GM19395 (cell line): ENCODE data around the gene IL1RN.

Experiments used
- ATAC-seq: cut with Tn5 transposase; IDR thresholded peaks from one replicate; pipeline ENCODE4 v1.9.1; 2021; ENCODE audit warnings: mild to moderate bottlenecking, moderate library complexity; ENCODE audit not compliant: unreplicated experiment

IL1RN gene

DNA sequence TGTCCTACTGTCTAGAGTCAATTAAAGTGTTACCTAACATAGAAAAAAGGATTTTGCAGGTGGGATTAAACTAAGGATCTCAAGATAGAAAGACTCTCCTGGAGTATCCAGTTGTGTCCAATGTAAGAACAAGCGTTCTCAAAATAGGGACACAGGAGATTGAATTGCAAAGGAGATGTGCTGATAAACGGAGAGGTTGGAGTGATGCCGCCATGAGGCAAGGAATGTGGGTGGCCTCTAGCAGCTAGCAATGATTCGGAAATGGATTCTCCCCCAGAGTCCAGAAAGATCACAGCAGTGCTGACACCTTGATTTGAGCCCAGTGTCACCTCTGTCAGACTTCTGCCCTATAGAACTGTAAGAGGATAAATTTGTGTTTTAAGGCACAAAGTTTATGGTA is 24.1 kb upstream of the IL1RN start:
- no peak for ATAC-seq

DNA sequence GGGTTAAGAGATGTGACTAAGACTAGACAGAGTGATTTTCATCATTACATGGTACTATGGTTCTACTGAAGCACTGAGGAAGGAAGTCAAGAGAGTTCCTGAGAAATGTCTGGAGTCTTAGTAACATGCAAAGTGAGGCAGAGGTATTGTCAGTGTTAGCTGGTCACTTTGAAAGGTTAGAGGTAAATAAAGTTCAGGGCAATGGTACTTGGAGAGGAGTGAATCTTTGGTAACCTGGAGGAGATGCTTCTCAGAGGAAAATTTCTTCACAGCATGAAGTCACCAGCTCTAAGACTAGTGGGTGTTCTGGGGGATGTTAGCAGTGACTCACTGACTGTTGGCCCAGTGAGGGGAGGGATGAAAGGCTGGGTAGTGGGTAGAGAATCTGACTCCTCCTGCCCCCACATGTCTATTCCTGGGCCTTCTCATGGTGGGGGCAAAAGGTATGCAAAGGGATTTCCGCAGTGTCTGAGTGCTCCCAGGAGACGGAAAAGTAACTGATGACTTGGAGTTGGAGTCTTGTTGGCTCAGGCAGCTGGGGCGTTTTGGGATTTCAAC is 23.3 kb upstream of the IL1RN start:
- ATAC-seq = no peak

DNA sequence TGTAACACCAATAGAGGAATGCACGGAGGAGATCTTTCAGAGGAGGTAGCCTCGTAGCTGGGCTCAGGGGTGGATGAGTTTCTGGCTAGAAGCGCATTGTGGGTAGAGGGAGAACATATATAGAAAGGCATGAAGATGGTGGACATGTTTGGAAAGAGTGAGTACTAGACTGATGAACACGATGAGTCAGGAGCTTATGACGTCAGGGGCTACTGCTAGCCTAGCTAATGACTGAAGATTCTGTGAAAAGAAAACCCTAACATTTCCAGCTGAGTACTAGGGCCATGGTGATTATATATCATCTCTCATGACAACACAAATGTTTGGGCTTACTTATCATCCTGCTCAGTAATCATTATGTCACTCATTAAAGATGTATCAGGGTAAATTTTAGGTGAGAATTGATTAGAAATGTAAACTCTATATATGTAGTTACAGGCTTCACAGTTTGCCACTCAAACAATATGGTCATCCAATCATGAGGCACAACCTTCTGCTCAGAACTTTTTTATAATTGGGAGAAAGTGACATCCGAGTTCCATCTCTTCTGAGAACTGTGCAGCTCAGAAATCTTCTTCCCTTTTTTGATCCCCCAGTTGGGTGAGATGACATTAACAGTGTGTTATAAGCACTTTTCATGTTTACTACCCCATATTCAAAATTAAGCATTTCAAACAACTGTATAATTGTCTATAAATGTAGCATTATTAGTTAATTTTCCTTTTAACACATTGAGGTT is 22.2 kb upstream of the IL1RN start:
- no peak for ATAC-seq

DNA sequence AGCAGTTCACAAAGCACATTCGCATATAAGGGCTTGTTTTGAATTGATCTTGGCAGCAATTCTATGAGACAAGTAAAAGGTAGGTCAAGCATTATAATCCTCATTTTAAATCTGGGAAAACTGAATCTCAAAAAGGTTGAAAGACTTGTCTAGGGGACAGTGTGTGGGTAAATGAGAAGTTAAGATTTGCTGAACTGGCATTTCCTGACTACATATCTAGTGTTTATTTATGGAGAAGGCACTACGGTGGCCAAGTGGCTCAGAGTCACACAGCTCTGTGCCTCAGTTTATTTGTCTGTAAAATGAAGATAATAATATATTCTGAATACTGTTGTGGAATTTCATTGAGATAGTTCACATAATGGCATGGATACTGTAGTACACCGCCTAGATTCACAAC is 16.3 kb upstream of the IL1RN start:
- ATAC-seq = no peak

DNA sequence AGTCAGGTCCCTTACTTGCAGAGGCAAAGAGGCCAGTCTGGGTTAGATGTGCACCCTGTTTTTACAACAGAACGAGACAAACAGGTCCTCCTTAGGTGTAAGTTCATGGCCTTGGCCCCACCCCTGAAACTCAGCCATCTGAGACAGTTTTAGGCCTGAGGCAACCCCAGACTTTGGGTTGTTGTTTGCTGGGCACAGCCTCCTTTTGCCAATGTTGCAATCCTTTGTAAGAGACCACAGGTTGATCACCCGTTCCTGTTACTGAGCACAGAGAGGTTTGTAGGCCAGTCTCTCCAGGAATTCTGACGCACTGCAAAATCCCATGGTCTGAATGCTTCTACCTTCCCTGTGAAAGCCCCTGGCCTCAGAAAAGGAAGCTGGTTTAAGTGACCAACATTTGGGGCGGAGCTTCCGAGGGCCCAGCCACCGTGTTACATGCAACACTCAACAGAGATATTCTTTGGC is 15.5 kb upstream of the IL1RN start:
- no peak for ATAC-seq

DNA sequence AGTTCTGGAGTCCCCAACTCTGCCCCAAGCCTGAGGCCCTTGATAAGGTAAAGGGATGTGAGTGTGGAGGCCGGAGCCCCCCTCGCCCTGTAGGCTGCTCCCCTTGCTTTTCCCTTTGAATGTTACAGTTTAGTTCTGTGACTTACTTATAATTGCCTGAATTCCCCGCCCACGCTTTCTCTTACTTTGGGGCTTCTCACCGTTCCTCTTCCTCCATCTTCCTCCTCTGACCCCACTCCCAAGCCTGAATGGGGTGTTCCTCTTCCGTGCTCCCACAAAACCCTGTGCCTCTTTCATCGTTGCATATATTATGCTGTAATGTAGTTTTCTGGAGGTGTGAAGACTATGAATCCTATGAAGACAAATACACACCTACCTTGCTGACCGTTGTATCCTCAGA is 15.0 kb upstream of the IL1RN start:
- ATAC-seq = no peak

DNA sequence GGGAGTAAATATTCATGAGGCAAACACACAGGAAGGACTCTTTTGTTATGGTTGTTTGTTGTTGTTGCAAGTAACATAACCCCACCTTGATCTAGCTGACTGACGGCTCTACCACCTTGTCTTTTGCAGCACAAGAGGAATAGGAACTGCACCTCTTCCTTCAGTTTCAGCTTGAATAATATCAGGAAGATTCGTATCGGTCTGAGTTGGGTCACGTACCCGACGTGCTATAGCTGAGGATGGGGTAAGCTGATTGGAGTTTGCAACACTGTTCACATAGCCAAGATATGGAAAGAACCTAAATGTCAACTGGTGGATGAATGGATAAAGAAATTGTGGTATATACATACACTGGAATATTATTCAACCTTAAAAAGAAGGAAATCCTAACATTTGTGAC is 14.5 kb upstream of the IL1RN start:
- no peak for ATAC-seq

DNA sequence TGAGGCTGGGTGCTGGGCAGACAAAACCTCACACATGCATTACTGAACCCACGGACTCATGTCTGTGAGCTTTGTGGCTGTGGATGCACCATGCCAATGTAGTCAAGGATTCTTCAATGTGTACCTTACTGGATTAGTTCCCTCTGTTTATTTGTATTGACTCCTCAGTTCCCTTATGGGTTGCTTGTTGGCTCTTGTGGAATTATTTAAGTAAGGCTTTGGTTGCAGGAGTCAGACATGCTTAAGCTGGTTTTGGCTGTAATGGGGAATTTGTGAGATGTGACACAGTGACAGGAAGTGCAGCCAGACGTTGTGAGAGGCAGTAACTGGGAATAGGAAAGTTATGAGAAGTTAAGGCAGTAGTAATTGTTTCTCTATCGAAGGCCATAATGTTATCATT is 13.6 kb upstream of the IL1RN start:
- ATAC-seq = no peak

DNA sequence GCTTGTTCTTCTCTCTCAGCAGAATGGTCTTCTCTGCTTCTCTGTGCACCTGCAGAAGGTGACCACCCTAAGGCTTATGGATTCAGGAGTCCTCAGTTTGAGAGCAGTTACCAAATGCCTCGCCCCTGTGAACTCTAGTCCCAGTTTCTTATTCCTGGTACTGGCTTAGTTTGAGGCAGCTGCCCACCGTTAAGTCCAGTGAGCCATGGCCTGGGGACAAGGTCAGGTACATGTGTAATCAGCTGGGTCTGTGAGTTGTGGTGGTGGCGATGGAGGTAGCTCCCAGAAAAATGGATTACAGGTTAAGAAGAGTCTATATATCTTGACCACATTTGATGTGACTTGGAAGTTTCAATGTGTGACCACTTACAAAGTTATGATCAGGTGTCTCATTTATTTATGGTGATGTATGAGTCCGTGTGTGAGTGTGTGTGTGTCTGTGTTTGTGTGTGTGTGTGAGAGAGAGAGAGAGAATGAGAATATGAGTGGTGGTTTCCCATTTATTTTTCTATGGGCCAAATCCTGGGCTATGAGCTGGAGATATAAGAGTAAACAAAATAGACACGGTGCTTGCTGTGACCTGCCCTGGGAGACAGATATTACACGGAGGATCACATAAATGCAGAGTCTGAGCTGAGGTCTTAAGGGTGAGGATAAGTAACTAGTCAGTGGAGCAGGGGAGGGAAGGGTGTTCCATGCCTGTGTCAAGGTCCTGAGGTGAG is 13.0 kb upstream of the IL1RN start:
- ATAC-seq = no peak

DNA sequence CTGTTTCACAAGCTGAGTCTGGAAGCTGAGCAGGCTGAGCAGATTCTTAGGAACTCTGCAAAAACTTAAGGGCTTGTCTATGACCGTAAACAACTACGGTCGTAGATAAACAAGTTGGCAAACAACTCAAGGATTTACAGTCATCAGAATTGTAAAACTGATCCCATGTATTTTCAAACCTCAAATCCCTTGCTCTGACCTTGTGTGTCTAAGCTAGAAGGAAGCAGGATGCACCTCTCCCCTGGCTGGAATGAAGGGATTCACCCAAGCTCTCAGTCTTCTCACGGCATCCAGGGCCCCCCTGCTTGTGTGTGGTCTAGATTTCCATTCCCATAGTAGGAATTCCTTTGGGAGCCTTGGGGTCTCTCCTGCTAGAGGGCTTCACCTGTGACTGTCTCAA is 12.4 kb upstream of the IL1RN start:
- no peak for ATAC-seq

DNA sequence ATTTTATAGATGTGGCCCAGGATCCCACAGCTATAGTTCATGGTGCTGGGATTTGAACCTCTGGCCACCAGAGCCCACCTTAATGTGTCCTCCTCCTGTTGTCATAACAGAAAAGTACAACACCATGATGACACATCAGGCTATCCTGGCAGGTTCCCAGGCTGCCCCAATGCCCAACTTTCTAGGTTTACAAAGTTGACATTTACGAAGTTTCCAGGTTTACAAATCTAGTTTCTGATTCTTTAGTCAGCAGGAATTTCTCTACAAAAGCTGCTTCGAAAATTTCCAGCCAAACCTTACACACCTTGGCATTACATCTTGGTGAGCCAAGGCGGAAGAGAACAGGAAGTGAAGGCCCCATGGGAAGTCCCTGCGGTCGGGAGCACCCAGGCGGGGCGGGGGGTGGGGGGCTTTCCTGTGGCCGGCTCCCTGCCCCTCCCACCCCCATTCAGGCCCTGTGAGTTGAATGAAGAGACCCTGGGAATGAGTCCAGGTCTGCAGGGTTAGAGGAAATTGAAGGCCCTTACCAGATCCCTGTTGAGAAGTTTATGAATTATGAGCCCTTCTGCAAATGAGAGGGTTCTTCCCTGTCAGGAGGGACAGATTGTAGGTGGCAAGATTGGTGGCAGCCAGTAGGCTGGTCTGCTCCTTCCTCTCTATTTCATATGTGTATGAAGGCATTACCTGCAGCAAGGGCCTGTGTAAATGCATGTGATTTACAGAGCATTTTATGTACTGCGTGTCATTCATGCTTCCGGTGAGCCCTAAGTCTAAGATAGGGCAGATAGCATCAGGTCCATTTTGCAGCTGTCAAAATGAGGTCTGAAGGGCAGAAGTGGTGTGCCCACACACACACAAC is 11.1 kb upstream of the IL1RN start:
- no peak for ATAC-seq

DNA sequence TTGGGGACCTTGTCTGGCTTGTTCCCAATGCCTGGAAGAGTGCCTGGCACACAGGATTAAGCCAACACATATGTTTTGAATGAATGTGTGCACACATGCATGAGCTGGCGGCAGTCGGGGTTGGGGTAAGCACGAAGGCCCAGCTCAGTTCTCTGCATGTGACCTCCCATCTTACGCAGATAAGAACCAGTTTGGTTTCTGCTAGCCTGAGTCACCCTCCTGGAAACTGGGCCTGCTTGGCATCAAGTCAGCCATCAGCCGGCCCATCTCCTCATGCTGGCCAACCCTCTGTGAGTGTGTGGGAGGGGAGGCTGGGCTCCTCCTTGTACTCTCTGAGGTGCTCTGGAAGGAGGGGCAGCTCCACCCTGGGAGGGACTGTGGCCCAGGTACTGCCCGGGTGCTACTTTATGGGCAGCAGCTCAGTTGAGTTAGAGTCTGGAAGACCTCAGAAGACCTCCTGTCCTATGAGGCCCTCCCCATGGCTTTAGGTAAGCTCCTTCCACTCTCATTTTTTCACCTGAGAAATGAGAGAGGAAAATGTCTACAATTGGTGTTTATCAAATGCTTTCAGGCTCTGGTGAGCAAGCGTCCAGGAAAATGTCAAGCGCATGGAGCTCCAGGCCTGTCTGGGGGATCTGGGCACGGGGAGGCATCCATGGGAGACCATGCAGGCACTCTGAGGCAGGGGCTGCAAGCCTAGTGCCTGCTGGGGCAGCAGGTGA is 9.7 kb upstream of the IL1RN start:
- ATAC-seq = no peak

DNA sequence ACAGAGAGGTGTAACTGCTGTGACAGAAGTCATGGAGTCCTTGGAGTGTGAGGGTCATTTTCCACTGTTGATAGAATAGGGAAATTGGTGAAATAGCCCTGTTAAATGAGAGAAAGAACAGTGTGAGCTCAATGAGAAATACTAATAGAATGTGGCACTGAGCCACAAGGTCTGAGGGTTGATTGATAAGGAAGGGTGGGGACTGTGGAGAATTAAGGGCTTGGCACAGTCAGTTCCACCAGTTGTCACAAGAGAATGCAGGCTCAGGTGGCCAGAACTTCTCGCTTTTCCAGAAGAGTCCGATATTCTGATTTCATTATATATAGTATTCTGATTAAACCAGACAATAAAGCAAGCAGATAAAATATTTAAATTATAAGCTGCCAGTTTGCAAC is 9.1 kb upstream of the IL1RN start:
- ATAC-seq = no peak

DNA sequence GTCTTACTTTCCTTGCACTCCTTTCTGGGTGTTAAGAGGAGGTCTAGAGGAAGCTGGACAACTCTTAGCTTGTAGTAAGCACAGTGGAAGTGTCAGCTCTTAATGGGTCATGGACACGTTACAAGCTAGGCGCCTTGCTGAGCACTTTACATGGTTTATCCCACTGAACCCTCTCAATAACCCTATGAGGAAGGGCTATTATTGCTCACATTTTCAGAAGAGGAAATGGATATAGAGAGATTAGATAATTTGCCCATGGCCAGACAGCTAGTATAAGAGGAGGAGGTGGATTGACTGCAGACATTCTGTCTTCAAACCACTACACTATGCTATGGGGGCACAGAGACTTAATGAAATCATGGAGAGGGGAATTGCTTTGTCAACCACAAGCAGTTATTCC is 8.3 kb upstream of the IL1RN start:
- ATAC-seq = no peak

DNA sequence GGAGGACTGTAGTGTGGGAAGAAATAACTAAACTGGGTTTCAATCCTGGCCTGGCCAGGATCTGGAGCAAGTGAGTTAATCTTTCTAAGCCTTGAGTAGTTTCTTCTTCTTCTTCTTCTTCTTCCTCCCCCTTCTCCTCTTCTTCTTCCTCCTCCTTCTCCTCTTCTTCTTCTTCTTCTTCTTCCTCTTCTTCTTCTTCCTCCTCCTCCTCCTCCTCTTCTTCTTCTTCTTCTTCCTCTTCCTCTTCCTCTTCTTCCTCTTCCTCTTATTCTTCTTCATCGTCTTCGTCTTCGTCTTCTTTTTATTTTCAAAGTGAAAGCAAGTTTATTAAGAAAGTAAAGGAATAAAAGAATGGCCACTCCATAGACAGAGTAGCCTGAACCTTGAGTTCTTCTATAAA is 6.5 kb upstream of the IL1RN start:
- ATAC-seq = no peak

DNA sequence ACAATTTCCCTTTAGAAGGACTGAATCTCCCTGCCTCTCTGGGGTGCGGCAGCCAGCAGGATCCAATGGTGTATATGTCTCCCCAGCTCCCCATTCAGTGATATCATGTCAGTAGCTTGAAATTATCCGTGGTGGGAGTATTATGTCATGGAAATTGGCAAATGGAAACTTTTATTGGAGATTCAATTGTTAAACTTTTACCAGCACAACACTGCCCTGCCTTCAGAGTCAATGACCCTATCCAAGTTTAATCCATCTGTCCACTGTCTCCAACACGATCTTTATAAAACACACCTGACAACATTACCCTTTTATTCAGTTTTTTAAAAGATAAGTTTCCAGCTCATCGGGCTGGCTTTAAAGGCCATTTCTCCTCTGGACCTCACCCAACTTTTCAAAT is 5.0 kb upstream of the IL1RN start:
- no peak for ATAC-seq

DNA sequence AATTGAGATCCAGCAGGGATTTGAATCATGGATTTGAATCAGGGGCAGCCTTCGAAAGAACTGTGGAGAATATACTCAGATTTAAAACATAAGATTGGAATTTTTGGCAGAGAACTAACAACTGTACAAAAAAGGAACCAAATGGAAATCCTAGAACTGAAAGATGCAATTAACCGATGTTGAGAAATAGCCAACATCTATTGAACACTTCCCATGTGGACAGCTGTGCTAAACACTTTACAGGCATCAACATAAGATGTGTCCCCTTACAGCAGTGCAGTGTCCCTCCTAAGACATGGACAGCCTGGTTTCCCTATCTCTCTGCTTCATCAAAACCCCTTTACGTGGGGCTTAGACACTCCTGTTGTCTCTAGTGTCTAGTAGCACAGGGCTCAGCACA is 3.7 kb upstream of the IL1RN start:
- no peak for ATAC-seq

DNA sequence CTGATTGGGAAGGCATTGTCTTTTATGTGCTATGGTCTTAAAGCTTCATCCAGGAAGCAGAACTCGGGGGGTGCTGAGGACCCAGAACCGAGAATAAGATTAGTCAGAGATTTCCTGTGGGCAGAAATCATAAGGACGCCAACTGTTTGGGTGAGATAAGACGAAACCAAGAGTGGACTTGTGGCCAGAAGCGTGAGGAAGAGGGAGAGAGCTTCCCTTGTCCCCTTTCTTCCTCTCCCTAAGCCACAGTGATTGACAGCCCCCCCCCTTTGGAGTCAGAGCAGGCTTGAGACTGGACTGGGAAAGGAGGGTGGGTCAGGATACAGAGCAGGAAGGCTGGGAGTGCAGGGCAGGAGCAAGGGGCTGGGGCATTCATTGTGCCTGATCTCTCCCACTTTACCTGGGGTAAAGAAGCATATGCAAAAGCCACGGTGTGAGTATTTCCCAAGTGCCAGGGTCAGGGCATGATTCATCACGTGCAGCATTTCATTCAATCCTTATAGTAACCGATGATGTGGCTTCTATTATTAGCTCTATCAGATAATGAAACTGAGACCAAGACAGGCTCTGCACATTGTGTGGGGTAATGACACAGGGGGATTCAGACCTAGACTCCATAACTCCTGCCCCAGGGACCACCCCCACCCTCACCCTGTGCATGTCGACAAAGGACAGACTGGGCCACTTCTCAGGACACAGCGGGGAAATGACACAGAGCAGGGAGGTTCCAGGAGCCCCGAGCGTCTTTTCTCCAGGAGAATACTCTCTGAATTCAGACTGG is 3.0 kb upstream of the IL1RN start:
- ATAC-seq = peak; percentile 63

DNA sequence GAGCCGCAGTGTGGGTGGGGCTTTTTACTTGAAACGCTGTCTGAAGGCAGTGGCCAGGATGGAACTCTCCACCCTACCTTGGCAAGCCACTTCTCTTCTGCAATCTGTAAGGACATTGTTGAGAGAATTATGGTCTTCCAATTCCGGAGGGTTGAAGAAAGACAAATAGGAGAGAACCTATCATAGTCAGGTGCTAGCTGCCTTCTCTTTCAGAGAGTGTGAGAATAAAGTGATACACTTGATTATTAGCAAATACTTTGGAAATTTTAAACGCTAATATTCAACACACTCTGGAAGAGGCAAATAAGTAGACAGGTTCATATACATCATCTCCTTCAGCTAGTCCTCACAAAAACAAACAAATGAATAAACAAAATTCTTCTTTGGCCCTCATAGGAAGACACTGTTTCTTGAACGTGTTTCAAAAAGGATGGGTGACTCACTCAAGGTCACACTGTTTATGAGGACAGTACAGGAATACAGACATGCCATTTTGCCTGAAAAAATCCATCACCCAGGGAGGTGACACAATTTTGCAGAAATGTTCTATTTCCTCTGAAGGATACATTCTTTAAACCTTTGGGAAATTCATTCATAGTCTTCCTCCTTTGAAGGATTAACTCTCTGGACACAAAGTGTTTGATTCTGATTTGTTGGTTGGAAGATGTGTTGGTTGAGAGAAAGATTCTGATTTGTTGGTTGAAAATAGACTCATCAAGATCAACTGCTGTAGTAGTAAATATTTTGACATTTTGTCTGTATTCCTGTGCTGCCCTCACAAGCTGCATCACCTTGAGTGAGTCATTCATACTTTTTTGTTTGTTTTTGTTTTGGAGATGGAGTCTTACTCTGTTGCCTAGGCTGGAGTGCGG is 2.2 kb upstream of the IL1RN start:
- no peak for ATAC-seq
